Measurements from ENCODE around the gene ZBTB11.
"Not testable (repeated sequence)": the region's sequence is repeated elsewhere in the genome, so short reads cannot be mapped to it uniquely, and the experiment has no call there.

ZBTB11 gene

GRCh38 chr3:101643009-101643844 is 33.7 kb downstream of the ZBTB11 start:
- no peak for DNase-seq

- DNase-seq: no peak
Observed at GRCh38 chr3:101642441-101642840, 34.5 kb downstream of the ZBTB11 start.

GRCh38 chr3:101641397-101642115 is 35.4 kb downstream of the ZBTB11 start:
- DNase-seq: not testable (repeated sequence)

GRCh38 chr3:101640256-101640655 is 36.7 kb downstream of the ZBTB11 start:
- DNase-seq: no peak

GRCh38 chr3:101639280-101639963 is 37.5 kb downstream of the ZBTB11 start:
- no peak for DNase-seq

GRCh38 chr3:101638261-101638745 is 38.6 kb downstream of the ZBTB11 start:
- no peak for DNase-seq

- DNase-seq: no peak
Observed at GRCh38 chr3:101637451-101637850, 39.5 kb downstream of the ZBTB11 start.

GRCh38 chr3:101635954-101636798 is 40.8 kb downstream of the ZBTB11 start:
- peak; percentile 83 for DNase-seq

- DNase-seq: no peak
Observed at GRCh38 chr3:101635345-101635744, 41.6 kb downstream of the ZBTB11 start.

GRCh38 chr3:101634591-101635196 is 42.2 kb downstream of the ZBTB11 start:
- DNase-seq: no peak

GRCh38 chr3:101633186-101633585 is 43.7 kb downstream of the ZBTB11 start:
- no peak for DNase-seq

GRCh38 chr3:101632586-101632985 is 44.3 kb downstream of the ZBTB11 start:
- DNase-seq: no peak

GRCh38 chr3:101631959-101632358 is 45.0 kb downstream of the ZBTB11 start:
- DNase-seq: not testable (repeated sequence)

- DNase-seq: no peak
Observed at GRCh38 chr3:101631098-101631796, 45.7 kb downstream of the ZBTB11 start.

- no peak for DNase-seq
Observed at GRCh38 chr3:101629219-101629618, 47.7 kb downstream of the ZBTB11 start.

- no peak for DNase-seq
Observed at GRCh38 chr3:101625879-101626278, 51.1 kb downstream of the ZBTB11 start.

GRCh38 chr3:101624857-101625256 is 52.1 kb downstream of the ZBTB11 start:
- no peak for DNase-seq

GRCh38 chr3:101623656-101624055 is 53.3 kb downstream of the ZBTB11 start:
- no peak for DNase-seq

- no peak for DNase-seq
Observed at GRCh38 chr3:101619734-101620133, 57.2 kb downstream of the ZBTB11 start.

GRCh38 chr3:101618726-101619125 is 58.2 kb downstream of the ZBTB11 start:
- DNase-seq: no peak

GRCh38 chr3:101617478-101617877 is 59.5 kb downstream of the ZBTB11 start:
- DNase-seq: no peak

Measured in activated CD8-positive, alpha-beta memory T cell treated with anti-CD3 and anti-CD28 coated beads, Interleukin-2, amount 50 U/mL, for 48 hours (primary cell).